ENCODE results near the gene H2BW1.

GRCh38 chrX:104008831-104009230 lies 4.7 kb downstream of the H2BW1 start:
- no peak for TF ChIP-seq CTCF (IDR thresholded peaks at IDR 0.05)
- no peak for TF ChIP-seq POLR2A (IDR thresholded peaks at IDR 0.05)
